GM21723 (cell line): Measurements from ENCODE around the gene GLT8D1.
A peak's percentile ranks its signal among the peaks of the same experiment; 100 is the strongest.
"Not testable (repeated sequence)": the region's sequence is repeated elsewhere in the genome, so short reads cannot be mapped to it uniquely, and the experiment has no call there.

ENCODE experiments used
- ATAC-seq: cut with Tn5 transposase; IDR thresholded peaks from one replicate; pipeline ENCODE4 v1.9.1; 2021; ENCODE audit warnings: mild to moderate bottlenecking, moderate library complexity; ENCODE audit not compliant: unreplicated experiment

GLT8D1 gene

DNA sequence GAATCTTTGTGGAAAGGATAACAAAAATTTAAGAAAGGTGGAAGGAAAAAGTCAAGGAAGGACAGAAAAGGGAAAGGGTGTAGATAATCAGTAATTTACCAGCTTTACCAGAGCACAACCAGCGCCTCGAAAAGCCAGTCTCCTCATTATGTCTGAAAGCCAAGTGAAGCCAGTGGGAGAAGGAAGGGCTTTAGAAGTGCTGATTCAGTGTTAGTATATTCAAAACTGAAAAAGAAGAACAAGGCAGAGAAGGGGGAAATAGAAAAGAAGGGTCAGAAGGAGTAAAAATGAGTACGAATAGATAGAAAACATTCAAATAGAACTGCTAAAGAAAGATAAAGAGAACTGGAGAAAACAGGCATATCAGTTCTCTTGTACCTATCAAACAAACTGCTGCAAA, 24.0 kb downstream of the GLT8D1 start:
- ATAC-seq: no peak

DNA sequence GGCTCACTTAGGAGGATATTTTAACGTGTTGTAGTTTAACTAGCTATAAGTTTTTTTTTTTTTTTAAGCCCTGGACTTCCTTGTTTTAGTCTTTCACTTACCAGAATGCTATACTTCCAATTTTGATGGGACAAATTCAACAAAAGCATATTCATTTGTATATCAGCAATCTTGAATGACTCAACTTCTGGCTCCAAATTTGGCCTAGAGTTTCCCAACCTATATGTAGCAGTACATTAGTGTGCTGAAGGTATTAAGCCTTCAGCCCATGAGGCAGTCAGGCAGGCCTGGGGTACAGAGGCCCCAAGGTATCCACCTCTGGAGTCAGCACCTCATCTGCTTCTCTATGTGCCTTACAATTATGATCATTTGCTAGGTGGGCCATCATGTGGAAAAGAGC, 25.8 kb downstream of the GLT8D1 start:
- no peak for ATAC-seq

DNA sequence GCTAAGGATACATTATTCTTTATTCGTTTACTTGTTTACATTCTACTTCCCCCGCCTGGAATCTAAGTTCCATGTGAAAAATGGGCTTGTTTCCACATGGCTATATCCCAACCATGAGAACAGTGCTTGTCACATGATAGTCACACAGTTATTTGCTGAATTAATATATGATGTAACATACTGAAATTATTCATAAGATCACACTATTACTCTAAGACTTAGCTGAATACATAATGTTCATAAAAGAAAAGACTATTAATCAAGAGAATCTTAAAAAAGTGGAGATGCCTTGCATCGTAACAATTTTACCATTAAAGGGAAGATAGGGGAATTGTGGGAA, 26.4 kb downstream of the GLT8D1 start:
- ATAC-seq: no peak

DNA sequence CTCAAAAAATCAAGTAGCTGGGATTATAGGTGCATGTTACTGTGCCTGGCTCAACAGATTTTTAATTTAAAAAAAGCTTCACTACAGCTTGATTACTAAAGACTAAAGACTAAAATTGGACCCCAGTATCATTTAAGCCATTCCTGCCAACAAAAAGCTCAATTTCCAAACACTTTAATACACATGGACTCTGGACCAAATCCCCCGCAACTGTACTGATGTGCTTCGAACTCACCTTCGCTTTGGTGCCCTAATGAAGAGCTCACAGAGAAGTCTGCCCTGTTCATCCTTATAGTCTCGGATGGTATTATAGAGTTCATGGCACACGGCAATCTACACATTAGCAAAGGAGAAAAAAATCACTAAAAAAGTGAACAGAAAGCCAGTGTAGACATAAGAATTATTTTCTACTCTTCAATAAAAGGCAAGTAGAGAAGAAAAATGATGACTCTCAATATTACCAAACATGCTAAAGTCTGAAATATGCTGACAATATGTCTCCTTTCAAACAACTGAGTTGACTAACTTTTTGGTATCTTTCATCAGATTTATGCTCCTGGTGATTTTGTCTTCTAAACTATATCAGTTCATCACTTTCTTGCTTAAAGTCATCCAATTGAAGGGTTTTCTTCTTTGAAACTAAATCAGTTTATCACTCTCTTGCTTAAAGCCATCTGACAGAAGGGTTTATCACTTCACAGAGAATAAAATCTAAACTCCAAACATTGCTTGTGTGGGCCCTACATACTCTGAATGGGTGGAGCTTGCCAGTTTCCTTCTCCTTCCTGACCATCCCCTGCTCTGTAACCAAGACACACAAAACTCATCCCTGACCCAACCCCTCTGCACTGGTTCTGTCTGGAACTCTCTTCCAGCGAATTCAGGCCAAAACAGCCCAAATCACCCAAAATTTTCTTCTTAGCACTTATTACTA, 27.1 kb downstream of the GLT8D1 start:
- ATAC-seq: no peak

DNA sequence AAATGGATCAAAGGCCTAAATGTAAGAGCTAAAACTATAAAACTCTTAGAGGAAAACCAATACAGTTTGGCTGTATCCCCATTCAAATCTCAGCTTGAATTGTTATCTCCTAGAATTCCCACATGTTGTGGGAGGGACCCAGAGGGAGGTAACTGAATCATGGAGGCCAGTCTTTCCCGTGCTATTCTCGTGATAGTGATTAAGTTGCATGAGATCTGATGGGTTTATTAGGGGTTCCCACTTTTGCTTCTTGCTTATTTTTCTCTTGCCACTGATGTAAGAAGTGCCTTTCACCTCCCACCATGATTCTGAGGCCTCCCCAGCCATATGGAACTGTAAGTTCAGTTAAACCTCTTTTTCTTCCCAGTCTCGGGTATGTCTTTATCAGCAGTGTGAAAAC, 29.4 kb downstream of the GLT8D1 start:
- not testable (repeated sequence) for ATAC-seq

DNA sequence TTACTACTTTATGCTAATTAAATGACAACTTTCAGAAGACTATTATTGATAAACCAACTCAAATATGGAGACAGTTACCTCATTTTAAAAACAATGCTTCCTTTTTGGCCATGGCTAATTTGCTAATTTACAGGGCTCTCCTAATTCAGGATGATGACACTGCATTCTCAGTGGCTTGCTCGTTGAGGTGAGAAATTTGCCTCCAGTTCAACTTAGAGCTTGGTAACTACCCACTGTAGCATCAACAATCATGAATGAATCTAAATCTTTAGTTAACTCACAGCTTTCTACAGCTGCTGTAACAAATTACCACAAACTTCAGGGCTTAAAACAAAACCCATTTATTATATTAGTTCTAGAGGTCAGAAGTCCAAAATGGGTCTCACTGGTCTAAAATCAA, 33.9 kb downstream of the GLT8D1 start:
- no peak for ATAC-seq

DNA sequence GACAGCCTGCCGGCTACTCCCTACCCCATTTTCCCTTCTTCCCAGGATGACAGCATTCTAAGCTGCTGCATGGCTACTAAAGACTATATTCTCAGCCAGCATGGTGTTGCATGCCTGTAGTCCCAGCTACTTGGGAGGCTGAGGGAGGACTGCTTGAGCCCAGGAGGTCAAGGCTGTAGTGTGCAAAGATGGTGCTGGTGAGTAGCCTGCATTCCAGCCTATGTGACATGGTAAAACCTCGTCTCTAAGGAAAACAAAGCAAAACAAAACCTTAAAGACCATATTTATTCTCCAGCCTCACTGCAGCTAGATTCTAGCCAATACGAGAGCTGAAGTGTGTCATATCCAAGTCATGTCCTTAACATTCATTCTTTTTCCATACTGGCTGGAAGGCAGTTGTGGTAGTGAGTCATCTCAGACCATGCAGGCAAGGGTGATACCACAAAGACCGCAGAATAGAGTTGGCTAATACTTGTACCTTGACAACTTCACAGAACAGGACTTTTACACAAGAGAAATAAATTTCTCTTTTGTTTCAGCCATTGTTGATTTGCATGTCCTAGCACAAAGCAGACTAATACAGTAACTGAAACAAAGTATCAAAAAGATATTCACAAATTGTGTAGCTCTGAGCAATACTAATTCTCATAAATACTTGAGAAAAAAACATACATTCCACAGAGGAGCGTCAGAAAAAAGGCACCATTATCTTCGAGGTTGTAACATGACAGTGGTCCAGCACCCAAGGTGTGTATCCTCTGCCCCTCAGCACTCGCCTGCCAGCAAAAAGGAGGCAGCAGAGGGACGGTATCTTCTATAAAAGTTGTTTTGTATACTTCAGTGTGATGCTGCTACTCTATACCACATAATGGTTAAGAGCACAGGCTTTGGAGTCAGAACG, 34.7 kb downstream of the GLT8D1 start:
- peak; percentile 72 for ATAC-seq

DNA sequence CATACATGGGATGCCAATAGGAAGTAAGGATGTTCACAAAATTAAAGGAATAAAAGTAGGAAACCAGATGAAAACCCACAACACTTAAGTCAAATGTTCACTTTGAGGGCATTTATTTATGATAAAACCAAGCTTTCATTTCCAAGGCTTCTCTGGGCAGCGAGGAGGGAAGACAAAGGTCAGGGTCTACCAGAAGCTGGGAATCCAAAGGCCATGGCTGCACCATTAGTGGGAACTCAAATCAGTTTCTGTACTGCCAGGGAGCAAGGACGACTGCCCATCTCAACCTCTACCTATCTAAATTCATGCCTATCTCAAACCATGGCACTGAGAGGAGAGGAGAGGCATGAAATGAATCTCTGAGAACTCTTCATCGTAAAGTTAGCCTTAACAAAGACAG, 42.5 kb downstream of the GLT8D1 start:
- no peak for ATAC-seq

DNA sequence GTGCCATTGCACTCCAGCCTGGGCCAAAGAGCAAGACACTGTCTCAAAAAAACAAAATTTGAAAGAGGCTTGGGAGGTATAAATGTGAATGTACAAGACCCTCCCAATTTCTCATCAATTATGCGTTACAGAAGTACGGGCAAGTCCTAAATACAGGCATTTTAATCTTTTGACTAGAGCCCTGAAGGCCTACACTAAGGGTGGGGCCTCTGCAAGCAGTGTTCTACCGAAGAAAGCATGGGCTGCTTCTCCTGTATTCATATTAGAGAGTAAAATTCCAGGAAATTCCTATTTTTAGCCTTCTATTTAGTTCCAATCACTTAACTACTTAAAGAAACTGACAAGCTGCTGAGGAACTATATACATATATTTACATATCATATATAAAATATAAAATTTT, 45.5 kb downstream of the GLT8D1 start:
- ATAC-seq: no peak

DNA sequence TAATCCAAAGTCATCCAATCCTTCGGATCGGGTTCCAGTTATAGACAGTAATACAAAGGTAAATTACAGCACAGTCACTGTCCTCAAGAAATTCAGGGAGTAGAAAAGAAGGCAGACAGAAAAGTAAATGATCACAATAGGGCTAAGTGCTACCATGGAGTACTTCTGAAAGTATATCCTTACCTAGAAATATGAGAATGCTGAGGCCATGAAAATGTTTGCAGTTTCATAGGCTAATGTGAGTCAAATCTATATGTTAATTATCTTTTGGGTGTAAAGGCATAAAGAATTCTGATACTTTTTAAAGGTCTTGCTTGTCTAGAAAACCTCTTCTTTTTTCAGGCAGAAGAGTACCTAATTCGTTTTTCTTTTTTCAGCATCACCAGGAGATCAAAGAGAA, 49.7 kb downstream of the GLT8D1 start:
- no peak for ATAC-seq

DNA sequence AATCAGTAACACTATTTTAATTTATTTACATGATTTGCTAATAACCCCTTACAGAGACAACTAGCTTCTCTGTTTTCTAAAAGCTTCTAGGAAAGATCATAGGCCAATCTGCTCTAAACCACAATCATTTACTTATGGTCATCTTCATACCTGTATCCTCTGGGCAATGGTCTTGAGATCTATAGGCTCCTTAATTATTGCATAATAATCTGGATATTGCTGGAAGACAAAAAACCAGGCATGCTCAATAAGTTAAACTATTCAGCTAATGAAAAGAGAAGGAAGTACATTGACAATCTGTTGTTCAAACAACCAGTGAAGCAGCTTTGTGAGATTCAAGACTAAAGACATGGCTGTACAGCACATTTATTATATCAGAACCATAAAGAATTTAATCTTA, 54.0 kb downstream of the GLT8D1 start:
- ATAC-seq: no peak

DNA sequence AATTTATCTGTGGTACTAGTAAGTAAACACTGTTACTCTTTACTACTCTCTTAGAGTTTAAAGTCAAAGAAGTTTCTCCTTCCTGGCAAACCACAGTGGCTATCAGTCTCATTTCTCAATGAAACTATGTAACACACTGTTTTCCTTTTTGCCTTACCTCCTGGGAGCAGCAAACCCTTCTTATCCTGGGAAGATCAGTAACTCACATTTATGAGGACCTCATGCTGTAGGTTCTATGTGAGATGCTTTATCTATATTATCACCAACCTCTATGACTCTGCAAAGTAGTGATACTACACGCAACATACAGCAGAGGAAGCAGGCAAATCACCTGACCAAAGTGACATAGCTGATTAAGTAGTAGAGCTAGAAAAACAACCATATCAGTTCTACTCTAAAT, 55.2 kb downstream of the GLT8D1 start:
- ATAC-seq: no peak

DNA sequence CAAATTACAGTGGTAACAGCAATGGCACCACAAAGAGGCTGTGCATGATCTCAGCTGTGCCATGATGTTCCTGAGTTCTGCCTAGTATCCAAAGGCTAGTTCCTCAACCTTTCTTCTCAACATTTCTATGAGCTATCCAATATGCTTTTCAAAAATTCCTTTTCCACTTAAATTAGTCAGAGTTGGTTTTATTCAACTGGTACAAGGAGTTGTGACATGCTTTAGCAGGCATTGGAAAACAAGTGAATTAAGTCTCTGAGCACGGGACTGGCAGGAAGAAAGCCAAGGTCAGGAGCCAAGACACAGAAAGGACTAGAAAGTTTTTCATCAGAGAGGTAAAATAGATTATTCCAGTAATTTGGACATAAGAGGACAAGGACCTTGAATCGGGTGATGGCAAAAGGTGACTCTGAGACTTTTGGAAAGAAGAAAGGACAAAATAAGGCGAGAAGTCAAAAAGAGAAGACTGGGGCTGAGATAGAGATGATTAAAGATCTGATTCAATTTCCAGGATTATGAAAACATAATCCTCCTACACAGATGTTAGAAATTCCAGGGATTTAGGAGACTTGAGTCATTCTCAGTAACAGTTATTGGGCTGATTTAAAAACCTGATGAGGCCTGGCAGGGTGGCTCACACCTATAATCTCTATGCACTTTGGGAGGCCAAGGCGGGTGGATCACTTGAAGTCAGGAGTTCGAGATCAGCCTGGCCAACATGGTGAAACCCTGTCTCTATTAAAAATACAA, 56.0 kb downstream of the GLT8D1 start:
- ATAC-seq: no peak

DNA sequence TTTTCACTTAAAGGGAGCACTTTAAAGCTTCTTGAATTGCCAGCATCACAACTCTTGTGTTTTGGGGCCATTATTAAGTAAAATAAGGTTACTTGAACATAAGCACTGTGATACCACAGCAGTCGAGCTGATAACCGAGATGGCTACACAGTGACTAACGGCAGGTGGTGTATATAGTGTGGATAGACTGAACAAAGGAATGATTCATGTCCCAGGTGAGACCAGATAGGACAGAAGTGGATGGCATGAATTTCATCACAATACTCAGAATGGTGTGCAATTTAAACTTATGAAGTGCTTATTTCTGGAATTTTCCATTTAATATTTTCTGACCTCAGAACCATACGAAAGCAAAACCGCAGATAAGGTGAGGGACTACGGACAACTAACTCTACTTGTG, 60.0 kb downstream of the GLT8D1 start:
- ATAC-seq: no peak
